HUES64 (cell line): ENCODE measurements around the gene ALOX12.

Source experiments
- H3K27ac ChIP-seq: 2 replicates; pipeline ENCODE4 v1.7.0; 2013; ENCODE audit warnings: low read depth, low read length, inconsistent platforms
- H3K27me3 ChIP-seq: 2 replicates; pipeline ENCODE4 v1.6.1; 2013; ENCODE audit warnings: mild to moderate bottlenecking, low read length; ENCODE audit not compliant: insufficient read depth
- H3K36me3 ChIP-seq: 2 replicates; pipeline ENCODE4 v1.6.1; 2013; ENCODE audit warnings: mild to moderate bottlenecking, low read length; ENCODE audit not compliant: insufficient read depth
- H3K4me1 ChIP-seq: 2 replicates; pipeline ENCODE4 v1.6.1; 2013; ENCODE audit warnings: mild to moderate bottlenecking, low read length, moderate library complexity; ENCODE audit not compliant: insufficient read depth
- H3K4me3 ChIP-seq: 2 replicates; pipeline ENCODE4 v1.5.1; 2013; ENCODE audit warnings: mild to moderate bottlenecking, low read length, moderate library complexity
- H3K9ac ChIP-seq: 2 replicates; pipeline ENCODE4 v1.6.1; 2013; ENCODE audit warnings: mild to moderate bottlenecking, low read depth, low read length
- H3K9me3 ChIP-seq: 2 replicates; pipeline ENCODE4 v1.6.1; 2013; ENCODE audit warnings: low read depth, low read length; ENCODE audit not compliant: insufficient read depth
- WGBS: fragments of 150-250, 120-280 bp; methylation state at CpG from one replicate; pipeline ENCODE4 v1.1.7; 2013; ENCODE audit warnings: missing lambda C conversion rate; 5-methylcytosine and 5-hydroxymethylcytosine counted together

Gene ALOX12

GRCh38 chr17:7002288-7003047 is 6.6 kb downstream of the ALOX12 start:
- 96% methylated on average over 6 of the region's 6 CpGs for WGBS

GRCh38 chr17:7003745-7004144 is 7.9 kb downstream of the ALOX12 start:
- Histone ChIP-seq H3K4me3 (no peak overlapping the region), H3K9me3 (no peaks in the 10 kb centered on the region), H3K4me1 (no peaks in the 10 kb centered on the region), H3K36me3 (peaks cover 13% of the 10 kb centered on the region; the same call in 1 of the 2 replicates), H3K27me3 (no peaks in the 10 kb centered on the region), H3K27ac (no peak overlapping the region), H3K9ac (no peak overlapping the region)
- WGBS: 100% methylated on average over 1 of the region's 2 CpGs

More at GRCh38 chr17:7002288-7003047, 6.6 kb downstream of the ALOX12 start:
- Histone ChIP-seq H3K27me3 (no peaks in the 10 kb centered on the region), H3K27ac (no peak overlapping the region), H3K4me1 (no peaks in the 10 kb centered on the region), H3K4me3 (no peak overlapping the region), H3K9me3 (no peaks in the 10 kb centered on the region), H3K36me3 (peaks cover 13% of the 10 kb centered on the region; the same call in 1 of the 2 replicates), H3K9ac (no peak overlapping the region)

DNA sequence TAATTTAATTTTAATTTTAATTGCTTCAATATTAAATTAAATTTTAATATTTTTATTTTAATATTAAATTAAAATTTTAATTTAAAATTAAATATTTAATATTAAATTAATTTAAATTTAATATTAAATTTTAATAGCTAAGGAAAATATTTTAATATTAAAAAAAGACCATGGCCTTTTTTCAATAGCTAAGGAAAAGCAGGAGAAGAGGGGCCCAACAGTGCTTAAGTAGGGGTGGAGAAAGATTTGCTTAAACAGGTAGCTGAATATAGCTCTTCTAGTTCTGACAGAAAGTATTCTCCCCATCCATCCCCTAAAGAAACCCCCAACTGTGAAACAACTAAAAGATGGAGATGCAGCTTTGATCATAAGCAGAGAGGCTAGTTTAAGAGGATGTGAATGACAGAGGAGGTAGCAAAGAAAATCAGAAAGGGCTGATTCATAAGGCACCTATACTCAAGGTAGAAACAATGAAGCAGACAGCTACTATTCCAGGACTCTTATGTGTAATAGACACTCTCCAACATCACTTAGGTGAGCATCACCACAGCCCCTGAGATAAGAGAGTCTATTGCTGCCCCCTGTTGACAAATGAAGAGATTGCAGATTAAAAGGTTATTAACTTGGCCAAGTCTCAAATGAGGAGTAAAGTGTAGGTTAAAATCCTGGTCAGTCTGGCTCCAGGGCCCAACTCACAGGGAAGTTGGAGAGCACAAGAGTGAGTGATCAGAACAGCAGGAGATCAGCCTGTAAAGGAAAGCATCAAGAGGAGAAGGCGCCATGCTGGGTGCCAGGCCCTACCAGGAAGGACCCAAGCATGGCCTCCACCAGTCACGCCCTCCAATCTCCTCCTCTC is 8.8 kb downstream of the ALOX12 start:
- Histone ChIP-seq H3K36me3 (0 out of 2 replicates have a peak, but pooled peaks cover 11% of the 10 kb centered on the region), H3K9me3 (no peaks in the 10 kb centered on the region), H3K9ac (no peak overlapping the region), H3K27ac (no peak overlapping the region), H3K27me3 (no peaks in the 10 kb centered on the region), H3K4me3 (no peak overlapping the region), H3K4me1 (no peaks in the 10 kb centered on the region)
- WGBS: 93% methylated on average over 2 of the region's 2 CpGs

DNA sequence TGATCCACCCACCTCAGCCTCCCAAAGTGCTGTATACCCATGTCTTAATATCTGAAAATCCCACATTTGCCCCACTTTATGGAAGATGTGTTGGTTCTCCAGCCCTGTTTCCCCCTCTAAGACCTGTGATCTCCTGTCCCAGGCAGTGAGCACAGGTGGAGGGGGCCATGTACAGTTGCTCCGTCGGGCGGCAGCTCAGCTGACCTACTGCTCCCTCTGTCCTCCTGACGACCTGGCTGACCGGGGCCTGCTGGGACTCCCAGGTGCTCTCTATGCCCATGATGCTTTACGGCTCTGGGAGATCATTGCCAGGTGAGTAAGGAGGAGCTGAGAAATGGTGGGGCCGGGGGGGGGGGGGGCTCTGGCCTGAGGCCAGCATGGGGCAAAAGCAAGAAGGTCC is 9.9 kb downstream of the ALOX12 start:
- Histone ChIP-seq H3K27ac (no peak overlapping the region), H3K4me3 (no peak overlapping the region), H3K4me1 (no peaks in the 10 kb centered on the region), H3K36me3 (0 out of 2 replicates have a peak, but pooled peaks cover 13% of the 10 kb centered on the region), H3K9ac (no peak overlapping the region), H3K9me3 (no peaks in the 10 kb centered on the region), H3K27me3 (no peaks in the 10 kb centered on the region)
- WGBS: 80% methylated on average over 7 of the region's 7 CpGs

DNA sequence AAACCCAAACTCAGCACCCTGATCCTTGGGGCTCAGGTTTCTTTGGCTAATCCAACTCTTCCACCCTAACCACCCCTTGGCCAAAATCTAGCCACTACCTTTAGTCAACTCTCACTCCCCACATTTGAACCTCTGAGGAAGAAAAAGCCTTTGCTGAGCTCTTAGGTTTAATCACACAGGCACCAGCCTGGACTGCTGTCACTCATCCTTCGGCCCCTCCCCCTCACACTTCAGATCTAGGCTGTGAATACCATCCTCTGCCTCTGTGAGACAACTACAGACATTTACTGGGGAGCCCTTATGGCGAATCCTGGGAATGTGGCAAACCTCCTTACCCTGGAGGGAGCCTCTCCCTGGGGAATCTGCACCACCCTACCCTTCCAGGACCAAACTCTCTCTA is 11.3 kb downstream of the ALOX12 start:
- Histone ChIP-seq H3K4me1 (no peaks in the 10 kb centered on the region; the same call in 1 of the 2 replicates), H3K27me3 (no peaks in the 10 kb centered on the region), H3K9ac (no peak overlapping the region), H3K9me3 (no peaks in the 10 kb centered on the region), H3K36me3 (0 out of 2 replicates have a peak, but pooled peaks cover 7% of the 10 kb centered on the region), H3K4me3 (no peak overlapping the region), H3K27ac (no peak overlapping the region)
- WGBS: 83% methylated on average over 2 of the region's 2 CpGs

DNA sequence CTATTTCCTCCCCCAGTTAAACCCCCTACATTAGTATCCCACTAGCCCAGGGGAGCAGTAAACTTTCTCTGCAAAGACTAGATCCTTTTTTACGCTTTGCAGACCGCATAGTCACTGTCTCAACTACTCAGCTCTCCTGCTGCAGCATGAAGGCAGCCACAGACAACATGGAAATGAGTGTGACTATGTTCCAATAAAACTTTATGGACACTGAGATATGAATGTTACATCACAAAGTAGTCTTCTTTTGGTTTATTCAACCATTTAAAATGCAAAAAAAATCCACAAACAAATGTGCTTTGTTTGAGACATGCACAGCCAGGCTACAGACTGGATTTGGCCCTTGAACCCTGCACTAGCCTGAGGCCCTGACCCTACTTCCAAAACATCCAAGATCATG is 14.7 kb downstream of the ALOX12 start:
- 0 out of 2 replicates have a peak, but pooled peaks cover 4% of the 10 kb centered on the region for H3K36me3 ChIP-seq
- WGBS: 94% methylated on average over 2 of the region's 2 CpGs

GRCh38 chr17:7011415-7011814 is 15.6 kb downstream of the ALOX12 start:
- H3K4me3 ChIP-seq: peak overlapping the region; percentile 81
- peaks cover 9% of the 10 kb centered on the region; the same call in 1 of the 2 replicates for H3K36me3 ChIP-seq
- no peak overlapping the region for H3K27ac ChIP-seq
- H3K4me1 ChIP-seq: peaks cover 4% of the 10 kb centered on the region
- WGBS: 75% methylated on average over 13 of the region's 14 CpGs
- H3K27me3 ChIP-seq: no peaks in the 10 kb centered on the region
- H3K9me3 ChIP-seq: no peaks in the 10 kb centered on the region
- no peak overlapping the region; the same call in 1 of the 2 replicates for H3K9ac ChIP-seq

More for the DNA sequence above, 14.7 kb downstream of the ALOX12 start:
- Histone ChIP-seq H3K9me3 (no peaks in the 10 kb centered on the region), H3K27ac (no peak overlapping the region), H3K27me3 (no peaks in the 10 kb centered on the region), H3K4me3 (no peak overlapping the region), H3K9ac (no peak overlapping the region), H3K4me1 (peaks cover 4% of the 10 kb centered on the region)

DNA sequence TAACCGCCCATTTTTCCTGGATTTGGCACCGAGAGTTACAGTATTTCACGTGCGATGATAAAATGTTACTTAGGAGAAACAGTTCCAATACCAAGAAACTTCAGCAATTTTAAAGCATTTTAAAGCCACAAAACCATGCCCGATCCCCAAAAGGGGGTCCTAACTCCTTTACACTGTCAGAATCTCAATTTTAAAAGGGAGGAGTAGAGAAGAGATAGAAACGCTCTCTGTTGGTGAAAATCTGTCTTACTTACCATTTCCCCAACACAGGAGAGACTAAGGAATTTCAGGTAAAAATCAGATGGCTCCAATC is 16.0 kb downstream of the ALOX12 start:
- H3K4me3 ChIP-seq: peak overlapping the region; percentile 81
- H3K4me1 ChIP-seq: peaks cover 4% of the 10 kb centered on the region
- H3K9me3 ChIP-seq: no peaks in the 10 kb centered on the region
- 11% methylated on average over 4 of the region's 6 CpGs for WGBS
- H3K9ac ChIP-seq: peak overlapping the region; percentile 95
- no peaks in the 10 kb centered on the region for H3K27me3 ChIP-seq
- peaks cover 12% of the 10 kb centered on the region; the same call in 1 of the 2 replicates for H3K36me3 ChIP-seq
- H3K27ac ChIP-seq: peak overlapping the region; percentile 97

GRCh38 chr17:7014261-7014994 is 18.6 kb downstream of the ALOX12 start:
- no peaks in the 10 kb centered on the region for H3K9me3 ChIP-seq
- 1% methylated on average over 75 of the region's 75 CpGs for WGBS
- peak overlapping the region; percentile 53 for H3K9ac ChIP-seq
- H3K36me3 ChIP-seq: peaks cover 14% of the 10 kb centered on the region; the same call in 1 of the 2 replicates
- peaks cover 4% of the 10 kb centered on the region for H3K4me1 ChIP-seq
- H3K4me3 ChIP-seq: peak overlapping the region; percentile 81
- peak overlapping the region; percentile 78 for H3K27ac ChIP-seq
- H3K27me3 ChIP-seq: no peaks in the 10 kb centered on the region

GRCh38 chr17:7014995-7015958 is 19.4 kb downstream of the ALOX12 start:
- Histone ChIP-seq H3K27me3 (peaks cover 2% of the 10 kb centered on the region; the same call in 1 of the 2 replicates), H3K27ac (peak overlapping the region; percentile 78), H3K9me3 (no peaks in the 10 kb centered on the region), H3K9ac (peak overlapping the region; percentile 77), H3K4me3 (peak overlapping the region; percentile 81), H3K4me1 (peaks cover 8% of the 10 kb centered on the region), H3K36me3 (peaks cover 10% of the 10 kb centered on the region; the same call in 1 of the 2 replicates)
- 27% methylated on average over 55 of the region's 56 CpGs for WGBS
